Transverse colon (tissue), 4 donors: ENCODE results near the gene FAM3C. TPM values are rescaled to one million over a fixed set of nuclear protein-coding genes. Genes with fewer than 3 reads are reported as not detected.
"Not testable (repeated sequence)": the region's sequence is repeated elsewhere in the genome, so short reads cannot be mapped to it uniquely, and the experiment has no call there.

Source experiments
- DNase-seq: peaks from one replicate; pipeline ENCODE4 v3.0.0-alpha.2; 2019
- H3K27ac ChIP-seq, 4 donors: fragments of 200-600 bp; sonication (generic); 2 replicates each; pipeline ENCODE4 v1.5.1; 2016 to 2018; ENCODE audit warnings: inconsistent platforms in 4 of 4
- H3K27me3 ChIP-seq: fragments of 200-600 bp; sonication (generic); 2 replicates; pipeline ENCODE4 v1.5.1; 2017; ENCODE audit warnings: inconsistent platforms
- H3K36me3 ChIP-seq, 4 donors: fragments of 200-600 bp; sonication (generic); 2 replicates each; pipeline ENCODE4 v1.5.1; 2017 to 2019; ENCODE audit warnings: inconsistent platforms in 4 of 4
- H3K4me1 ChIP-seq, 4 donors: fragments of 200-600 bp; sonication (generic); 2 replicates each; pipeline ENCODE4 v1.5.1; 2017 to 2020; ENCODE audit warnings: inconsistent platforms in 4 of 4
- H3K4me3 ChIP-seq, 4 donors: fragments of 200-600 bp; sonication (generic); 1 replicate in 1 of 4; 2 replicates in 3 of 4; pipeline versions ENCODE4 v1.5.1 to v1.6.1; 2017 to 2019; ENCODE audit warnings: inconsistent platforms in 4 of 4
- H3K9me3 ChIP-seq, 2 donors: fragments of 200-600 bp; sonication (generic); 2 replicates each; pipeline ENCODE4 v1.5.1; 2017 to 2019; ENCODE audit warnings: inconsistent platforms in 2 of 2
- EP300 ChIP-seq: sonication (generic); formaldehyde crosslinking; IDR thresholded peaks from one replicate; pipeline ENCODE4 v1.6.1; 2017; ENCODE audit warnings: antibody characterized with exemption, low read depth
- POLR2A ChIP-seq: fragments of 450-650 bp; IDR thresholded peaks from one replicate; pipeline ENCODE4 v1.6.1; 2016; ENCODE audit warnings: antibody characterized with exemption, mild to moderate bottlenecking, moderate library complexity
- POLR2AphosphoS5 ChIP-seq, 3 donors: sonication (generic); formaldehyde crosslinking; IDR thresholded peaks; one replicate each; pipeline ENCODE4 v1.6.1; 2016; ENCODE audit warnings: antibody characterized with exemption in 3 of 3
- WGBS, 2 donors: methylation state at CpG; one replicate each; pipeline ENCODE4 v1.1.5; 2018; ENCODE audit warnings: low coverage in 1 of 2; 5-methylcytosine and 5-hydroxymethylcytosine counted together
- in situ Hi-C, 4 donors: fragments of 200-750 bp; cut with MboI; loops; one replicate each; pipeline versions ENCODE4 v1.15.0 to v1.15.1; 2017; ENCODE audit warnings: low sequenced_read_pairs in 3 of 4, low pct_ligation_motif_present in 1 of 4, low pct_unique_long_range_greater_than_20kb in 1 of 4
- intact Hi-C: fragments of 100-400 bp; cut with DNase I; formaldehyde crosslinking; loops from one replicate; pipeline ENCODE4 v1.15.1; 2023; ENCODE audit warnings: low total_unique reads
- total RNA-seq, 4 donors: library from RNA; depleted of rRNA; stranded (reverse); fragments of >200 nt; gene quantifications; one replicate each; pipeline ENCODE4 v1.1.0, GENCODE V29; 2016
- TF ChIP-seq, protein P1 (sequence below), 5 experiments: fragments of 200-600 bp in 3 of 5; fragments of 450-650 bp in 2 of 5; sonication (generic) in 3 of 5; IDR thresholded peaks; 1 replicate in 2 of 5; 2 replicates in 3 of 5; pipeline ENCODE4 v1.5.1; 2016 to 2017; ENCODE audit warnings: antibody characterized with exemption in 5 of 5, inconsistent platforms in 3 of 5, mild to moderate bottlenecking in 2 of 5, moderate library complexity in 1 of 5

Gene FAM3C
- total RNA-seq, 4 donors from 2014 or later = 9.0 to 48.9 (median 33.6) TPM

- no peak for TF ChIP-seq POLR2A
- TF ChIP-seq, protein P1, sequence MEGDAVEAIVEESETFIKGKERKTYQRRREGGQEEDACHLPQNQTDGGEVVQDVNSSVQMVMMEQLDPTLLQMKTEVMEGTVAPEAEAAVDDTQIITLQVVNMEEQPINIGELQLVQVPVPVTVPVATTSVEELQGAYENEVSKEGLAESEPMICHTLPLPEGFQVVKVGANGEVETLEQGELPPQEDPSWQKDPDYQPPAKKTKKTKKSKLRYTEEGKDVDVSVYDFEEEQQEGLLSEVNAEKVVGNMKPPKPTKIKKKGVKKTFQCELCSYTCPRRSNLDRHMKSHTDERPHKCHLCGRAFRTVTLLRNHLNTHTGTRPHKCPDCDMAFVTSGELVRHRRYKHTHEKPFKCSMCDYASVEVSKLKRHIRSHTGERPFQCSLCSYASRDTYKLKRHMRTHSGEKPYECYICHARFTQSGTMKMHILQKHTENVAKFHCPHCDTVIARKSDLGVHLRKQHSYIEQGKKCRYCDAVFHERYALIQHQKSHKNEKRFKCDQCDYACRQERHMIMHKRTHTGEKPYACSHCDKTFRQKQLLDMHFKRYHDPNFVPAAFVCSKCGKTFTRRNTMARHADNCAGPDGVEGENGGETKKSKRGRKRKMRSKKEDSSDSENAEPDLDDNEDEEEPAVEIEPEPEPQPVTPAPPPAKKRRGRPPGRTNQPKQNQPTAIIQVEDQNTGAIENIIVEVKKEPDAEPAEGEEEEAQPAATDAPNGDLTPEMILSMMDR (IDR thresholded peaks at IDR 0.05) = no peak
- TF ChIP-seq EP300 = no peak
- no peak for TF ChIP-seq POLR2AphosphoS5 (IDR thresholded peaks at IDR 0.05)
- Histone ChIP-seq H3K9me3 (no peaks in the 10 kb centered on the region), H3K4me3 (no peak overlapping the region), H3K27me3 (no peaks in the 10 kb centered on the region), H3K4me1 (peaks cover 0 to 14% (median 9%) of the 10 kb centered on the region in 4 donors), H3K27ac (no peak overlapping the region), H3K36me3 (no peaks in the 10 kb centered on the region)
- DNase-seq = no peak
- 80 to 94% methylated on average over 2 of the region's 2 CpGs for WGBS, 2 donors
- in situ Hi-C loops (no loop called here), intact Hi-C loops (no loop called here)
Measured at GRCh38 chr7:121433775-121434174, 37.7 kb upstream of the FAM3C start.

DNA sequence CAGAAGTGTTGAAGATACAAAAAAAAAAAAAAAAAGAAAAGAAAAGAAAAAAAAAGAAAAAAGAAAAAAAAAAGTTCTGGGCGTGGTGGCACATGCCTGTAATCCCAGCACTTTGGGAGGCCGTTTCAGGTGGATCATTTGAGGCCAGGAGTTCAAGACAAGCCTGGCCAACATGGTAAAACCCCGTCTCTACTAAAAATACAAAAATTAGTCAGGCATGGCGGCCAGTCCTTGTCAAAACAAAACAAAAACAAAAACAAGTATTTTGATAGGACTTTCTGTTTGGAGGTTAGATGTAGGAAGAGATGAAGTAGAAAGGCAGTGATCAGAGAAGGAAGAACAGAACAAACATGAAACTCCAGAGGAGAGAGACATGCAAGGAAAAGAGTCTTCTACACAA, 36.4 kb upstream of the FAM3C start:
- H3K4me3 ChIP-seq, in situ Hi-C loops, H3K36me3 ChIP-seq, H3K4me1 ChIP-seq, H3K9me3 ChIP-seq, H3K27ac ChIP-seq, H3K27me3 ChIP-seq, DNase-seq, intact Hi-C loops: not testable (repeated sequence)
- 81 to 86% methylated on average over 3 to 4 of the region's 4 CpGs for WGBS, 2 donors

DNA sequence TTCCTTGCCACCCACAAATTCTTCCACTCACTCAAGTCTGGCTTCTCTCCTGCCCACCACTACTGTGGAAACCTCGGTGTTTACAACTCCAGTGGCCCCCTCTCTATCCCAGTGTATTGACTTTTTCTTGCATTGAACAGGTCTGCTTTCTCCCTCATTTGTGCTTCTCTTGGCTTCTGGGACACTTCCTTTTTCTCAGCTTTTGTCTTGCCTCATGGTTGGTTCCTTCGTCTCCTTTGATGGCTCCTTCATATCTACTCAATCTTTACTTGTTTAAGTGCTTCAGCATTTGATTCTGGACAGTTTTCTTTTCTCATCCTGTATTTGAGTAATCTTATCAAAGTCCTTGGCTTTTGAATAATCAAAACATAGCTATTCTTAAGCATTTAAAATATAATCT, 35.9 kb upstream of the FAM3C start:
- no peak overlapping the region for H3K27ac ChIP-seq
- H3K27me3 ChIP-seq = no peaks in the 10 kb centered on the region
- no peaks in the 10 kb centered on the region for H3K4me1 ChIP-seq
- intact Hi-C loops (no loop called here), in situ Hi-C loops (no loop called here)
- DNase-seq = no peak
- TF ChIP-seq, protein P1 (IDR thresholded peaks at IDR 0.05) = no peak
- TF ChIP-seq POLR2A (no peak), POLR2AphosphoS5 (IDR thresholded peaks at IDR 0.05) (no peak), EP300 (no peak)
- WGBS, 2 donors = 93 to 100% methylated on average over 1 to 2 of the region's 2 CpGs
- H3K4me3 ChIP-seq = no peak overlapping the region
- no peaks in the 10 kb centered on the region for H3K9me3 ChIP-seq
- no peaks in the 10 kb centered on the region for H3K36me3 ChIP-seq

- DNase-seq = no peak
- WGBS, 2 donors = 89 to 93% methylated on average over 2 of the region's 2 CpGs
- intact Hi-C loops (no loop called here), in situ Hi-C loops (no loop called here)
- no peaks in the 10 kb centered on the region for H3K4me1 ChIP-seq
- no peaks in the 10 kb centered on the region for H3K27me3 ChIP-seq
- no peak overlapping the region for H3K4me3 ChIP-seq
- H3K36me3 ChIP-seq = no peaks in the 10 kb centered on the region
- TF ChIP-seq POLR2AphosphoS5 (IDR thresholded peaks at IDR 0.05) (no peak), POLR2A (no peak), EP300 (no peak)
- TF ChIP-seq, protein P1 (IDR thresholded peaks at IDR 0.05) = no peak
- no peak overlapping the region for H3K27ac ChIP-seq
- H3K9me3 ChIP-seq = no peaks in the 10 kb centered on the region
Measured at GRCh38 chr7:121431389-121431995, 35.4 kb upstream of the FAM3C start.

- no peaks in the 10 kb centered on the region for H3K9me3 ChIP-seq
- intact Hi-C loops (no loop called here), in situ Hi-C loops (no loop called here)
- WGBS, 2 donors = 82 to 100% methylated on average over 1 of the region's 1 CpG
- no peaks in the 10 kb centered on the region for H3K27me3 ChIP-seq
- no peak for TF ChIP-seq EP300
- TF ChIP-seq, protein P1 (IDR thresholded peaks at IDR 0.05) = no peak
- no peak for TF ChIP-seq POLR2A
- TF ChIP-seq POLR2AphosphoS5 (IDR thresholded peaks at IDR 0.05) = no peak
- no peak overlapping the region for H3K4me3 ChIP-seq
- no peak overlapping the region for H3K27ac ChIP-seq
- DNase-seq = no peak
- no peaks in the 10 kb centered on the region for H3K4me1 ChIP-seq
- no peaks in the 10 kb centered on the region for H3K36me3 ChIP-seq
Measured at GRCh38 chr7:121430558-121430957, 34.5 kb upstream of the FAM3C start.
